Stimulated activated CD8-positive, alpha-beta memory T cell treated with anti-CD3 and anti-CD28 coated beads, Interleukin-7, amount 100 ng/mL, for 24 hours (primary cell): ENCODE measurements around the gene ODF2.
"Not testable (repeated sequence)": the region's sequence is repeated elsewhere in the genome, so short reads cannot be mapped to it uniquely, and the experiment has no call there.

Experiments
- DNase-seq: peaks from one replicate; pipeline ENCODE4 v3.0.0-alpha.2; 2020; ENCODE audit warnings: low read depth

The ODF2 gene

DNA sequence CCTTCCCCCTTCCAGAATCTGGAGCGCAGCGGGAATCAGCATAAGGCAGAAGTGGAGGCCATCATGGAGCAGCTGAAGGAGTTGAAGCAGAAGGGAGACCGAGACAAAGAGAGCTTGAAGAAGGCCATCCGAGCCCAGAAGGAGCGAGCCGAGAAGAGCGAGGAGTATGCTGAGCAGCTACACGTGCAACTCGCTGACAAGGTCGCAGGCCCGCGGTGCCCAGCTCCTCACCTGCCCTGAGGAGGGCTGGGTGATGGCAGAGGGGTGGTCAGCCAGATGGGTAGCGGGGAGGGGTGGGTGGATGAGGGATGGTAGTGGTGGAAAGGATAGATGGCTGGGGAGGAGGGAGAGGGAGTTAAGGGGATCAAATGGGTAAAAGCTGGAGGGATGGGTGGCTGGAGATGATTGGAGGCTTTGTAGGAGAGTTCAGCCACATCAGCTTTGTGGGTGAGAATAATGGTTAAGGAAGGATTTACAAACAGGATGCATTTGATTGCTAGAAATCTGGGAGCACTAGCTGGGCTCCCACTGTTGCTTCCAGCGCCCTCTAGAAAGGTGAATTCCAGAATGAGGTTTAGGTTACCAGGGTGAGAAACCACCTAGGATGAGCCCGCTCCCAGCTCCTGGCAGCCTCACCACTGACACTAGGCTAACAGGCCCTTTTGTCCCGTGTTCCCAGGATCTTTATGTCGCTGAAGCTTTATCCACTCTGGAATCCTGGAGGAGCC lies 29.0 kb downstream of the ODF2 start:
- no peak for DNase-seq

DNA sequence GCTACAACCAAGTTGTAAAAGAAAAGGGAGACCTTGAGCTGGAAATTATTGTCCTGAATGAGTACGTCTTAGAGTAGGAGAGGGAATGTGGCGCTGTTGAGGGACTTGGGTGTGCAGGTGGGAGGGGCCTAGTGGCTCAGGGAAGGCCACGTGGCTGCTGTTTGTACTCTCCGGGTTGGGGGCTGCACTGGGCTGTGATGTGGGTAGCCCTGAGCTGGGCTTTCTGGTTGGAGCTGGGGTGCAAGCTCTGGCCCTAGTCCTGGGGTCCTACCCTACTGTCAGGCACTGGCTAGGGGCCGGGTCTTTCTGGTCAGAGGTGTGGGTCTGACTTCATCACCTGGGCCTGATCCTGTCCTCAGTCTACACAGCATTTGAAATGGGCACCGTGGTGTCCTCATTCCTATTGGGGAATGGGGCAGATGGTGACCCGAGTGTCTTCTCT lies 29.6 kb downstream of the ODF2 start:
- no peak for DNase-seq

DNA sequence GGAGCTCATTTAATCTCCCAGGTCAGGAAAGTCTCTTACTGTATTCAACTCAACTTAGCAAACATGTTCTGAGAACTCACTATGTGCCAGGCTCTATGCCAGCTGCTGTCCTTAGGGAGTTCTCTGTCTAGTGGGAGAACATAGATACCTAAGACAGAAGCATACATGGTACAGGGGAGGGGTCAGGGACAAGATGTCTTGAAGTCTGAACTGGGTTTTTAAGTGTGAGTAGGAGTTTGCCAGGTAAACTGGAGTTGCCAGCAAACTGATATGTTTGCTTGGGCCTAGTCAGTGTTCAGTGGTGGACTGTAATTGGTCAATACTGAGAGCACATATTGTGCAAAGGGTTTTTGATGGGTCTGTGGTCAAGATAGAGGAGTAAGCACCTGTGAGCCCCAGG lies 30.4 kb downstream of the ODF2 start:
- no peak for DNase-seq

DNA sequence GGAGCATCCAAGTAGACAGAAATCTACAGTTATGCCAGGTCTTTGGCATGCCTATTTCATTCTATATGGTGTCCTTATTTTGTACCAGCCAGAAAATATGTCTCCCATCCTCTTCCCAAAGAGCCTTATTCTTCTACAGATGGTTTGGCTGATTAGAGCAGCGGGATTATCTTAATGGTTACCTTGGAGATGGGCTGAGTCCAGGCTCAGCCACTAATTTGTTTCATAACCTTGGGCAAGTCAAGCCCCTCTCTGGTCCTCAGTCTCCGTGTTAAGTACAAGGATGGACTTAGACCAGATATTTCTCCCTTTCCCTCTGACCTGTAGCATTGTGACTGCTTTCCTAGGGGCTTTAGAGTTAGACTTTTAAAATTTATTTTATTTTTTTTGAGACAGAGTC lies 37.6 kb downstream of the ODF2 start:
- DNase-seq: no peak

DNA sequence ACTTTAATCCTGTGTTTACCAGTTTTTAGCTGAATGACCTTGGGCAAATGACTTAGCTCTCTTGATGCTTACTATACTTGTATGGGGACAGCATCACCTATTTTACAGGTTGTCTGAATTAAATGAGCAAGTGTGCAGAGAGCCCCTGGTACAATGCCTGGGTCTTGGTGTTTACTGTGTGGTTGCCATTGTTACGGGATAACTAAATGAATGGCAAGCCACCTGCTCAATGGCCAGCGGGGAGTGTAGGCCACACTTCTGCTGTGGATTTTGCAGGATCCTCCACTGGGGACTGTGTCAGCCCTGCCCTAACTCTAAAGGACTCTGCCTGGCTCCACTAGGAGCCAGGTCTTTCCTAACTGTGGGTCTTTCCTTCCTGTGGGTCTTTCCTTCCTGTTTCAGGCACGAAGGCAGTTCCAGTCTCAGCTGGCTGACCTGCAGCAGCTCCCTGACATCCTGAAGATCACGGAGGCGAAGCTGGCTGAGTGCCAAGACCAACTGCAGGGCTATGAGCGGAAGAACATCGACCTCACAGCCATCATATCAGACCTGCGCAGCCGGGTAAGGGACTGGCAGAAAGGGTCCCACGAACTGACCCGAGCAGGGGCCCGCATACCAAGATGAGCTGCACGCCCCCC lies 38.4 kb downstream of the ODF2 start:
- no peak for DNase-seq

DNA sequence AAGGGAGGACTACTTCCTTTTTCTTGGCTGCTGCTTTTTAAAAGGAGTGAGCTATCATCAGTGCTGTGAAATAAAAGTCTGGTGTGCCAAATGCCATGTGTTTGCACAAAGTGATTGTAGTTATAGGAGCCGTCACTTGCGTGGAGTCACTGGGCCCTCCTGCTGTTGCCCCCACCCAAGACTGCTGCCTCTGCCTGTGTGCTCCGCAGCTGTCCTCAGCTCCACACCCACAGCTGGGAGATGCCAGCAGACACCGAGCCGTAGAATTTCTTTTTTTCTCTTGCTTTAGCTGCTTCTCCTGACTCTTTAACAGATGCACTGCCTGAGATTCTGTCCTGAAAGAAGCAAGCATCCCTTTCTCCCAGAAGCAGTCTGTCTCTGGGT lies 38.9 kb downstream of the ODF2 start:
- DNase-seq: no peak

DNA sequence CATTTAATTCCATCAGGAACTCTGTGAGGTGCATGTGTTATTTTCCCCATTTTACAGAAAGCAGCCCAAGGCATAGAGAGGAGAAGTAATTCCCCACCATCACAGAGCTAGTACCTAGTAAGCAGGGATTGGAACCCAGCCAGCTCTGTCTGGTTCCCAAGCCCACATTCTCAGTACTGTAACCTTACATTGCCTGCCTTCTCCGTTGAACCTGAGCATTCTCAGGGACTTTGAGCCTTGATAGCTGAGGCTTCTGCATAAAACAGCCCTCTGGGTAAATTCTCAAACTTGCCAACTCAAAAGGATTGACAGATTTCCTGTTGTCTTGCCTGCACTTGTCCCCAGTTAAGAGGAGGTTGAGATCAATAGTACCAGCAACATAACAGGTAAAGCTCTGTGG lies 39.5 kb downstream of the ODF2 start:
- DNase-seq: no peak

DNA sequence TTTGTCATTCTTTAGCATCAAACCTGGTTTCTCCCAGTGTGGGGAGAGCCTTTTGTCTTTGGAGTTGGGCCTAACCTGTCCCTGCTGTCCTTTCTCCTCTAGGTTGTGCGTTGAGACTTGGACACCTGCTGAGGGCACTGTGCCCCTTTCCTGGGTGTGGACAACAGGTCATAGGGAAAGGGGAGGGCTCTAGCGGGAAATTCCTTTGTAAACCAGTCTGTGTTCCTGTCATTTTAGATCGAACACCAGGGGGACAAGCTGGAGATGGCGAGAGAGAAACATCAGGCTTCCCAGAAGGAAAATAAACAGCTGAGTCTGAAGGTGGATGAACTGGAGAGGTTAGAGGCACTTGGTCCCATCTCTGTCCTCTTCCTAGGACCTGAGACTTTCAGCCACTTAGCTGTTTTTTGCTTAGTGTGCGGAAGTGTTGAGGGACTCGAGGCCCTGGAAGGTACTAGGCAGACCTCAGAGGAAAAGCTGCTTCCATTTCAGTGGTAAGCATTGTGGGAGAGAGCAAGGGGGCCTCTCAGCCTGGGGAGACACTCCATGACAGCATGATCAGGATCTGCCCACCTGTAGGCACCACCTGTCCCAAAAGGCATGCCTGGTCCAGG lies 40.1 kb downstream of the ODF2 start:
- no peak for DNase-seq

DNA sequence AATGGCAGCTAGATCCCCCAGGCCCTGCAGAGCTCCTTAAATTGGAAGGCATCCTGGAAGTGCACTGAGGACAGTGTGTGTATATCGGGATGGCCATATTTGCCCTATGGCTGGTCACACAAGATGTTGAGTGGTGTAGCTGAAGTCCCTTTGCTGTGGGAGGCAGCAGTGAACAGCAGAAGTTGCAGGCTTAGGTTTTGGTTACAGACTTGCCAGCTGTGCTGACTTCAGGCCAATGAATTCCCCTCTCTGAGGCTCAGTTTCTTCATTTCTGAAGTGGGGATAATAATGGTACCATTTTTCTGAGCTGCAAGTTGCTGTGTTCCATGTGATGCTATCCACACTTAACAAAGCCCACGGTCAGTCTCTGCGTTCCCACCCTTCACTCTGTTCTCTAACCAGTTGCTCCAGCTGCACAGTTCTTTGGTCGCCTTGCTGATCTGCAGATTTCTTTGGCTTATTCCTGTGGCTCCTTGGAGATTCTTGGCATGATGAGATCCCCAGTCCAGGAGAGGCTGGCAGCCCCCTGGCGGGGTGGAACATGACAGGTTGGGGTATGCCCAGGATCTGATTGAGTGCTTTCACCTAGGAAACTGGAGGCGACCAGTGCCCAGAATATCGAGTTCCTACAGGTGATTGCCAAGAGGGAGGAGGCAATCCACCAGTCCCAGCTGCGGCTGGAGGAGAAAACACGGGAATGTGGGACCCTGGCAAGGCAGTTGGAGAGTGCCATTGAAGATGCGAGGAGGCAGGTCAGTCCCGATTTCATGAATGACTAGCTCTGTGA lies 42.2 kb downstream of the ODF2 start:
- DNase-seq: no peak

DNA sequence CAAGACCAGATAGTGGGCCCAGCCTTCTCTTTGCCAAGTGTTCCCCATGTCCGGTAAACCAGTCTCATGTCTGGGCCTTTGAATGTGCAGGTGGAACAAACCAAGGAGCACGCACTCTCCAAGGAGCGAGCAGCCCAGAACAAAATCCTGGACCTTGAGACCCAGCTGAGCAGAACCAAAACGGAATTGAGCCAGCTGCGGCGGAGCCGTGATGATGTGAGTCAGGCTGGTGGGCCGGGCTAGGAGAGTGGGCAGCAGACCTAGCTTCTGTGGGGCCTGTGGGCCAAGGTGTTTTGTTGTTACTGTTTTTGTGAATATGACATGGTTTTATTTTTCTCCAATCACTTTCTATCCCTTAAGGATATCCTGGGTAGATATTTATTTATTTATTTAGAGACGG lies 43.1 kb downstream of the ODF2 start:
- no peak for DNase-seq

DNA sequence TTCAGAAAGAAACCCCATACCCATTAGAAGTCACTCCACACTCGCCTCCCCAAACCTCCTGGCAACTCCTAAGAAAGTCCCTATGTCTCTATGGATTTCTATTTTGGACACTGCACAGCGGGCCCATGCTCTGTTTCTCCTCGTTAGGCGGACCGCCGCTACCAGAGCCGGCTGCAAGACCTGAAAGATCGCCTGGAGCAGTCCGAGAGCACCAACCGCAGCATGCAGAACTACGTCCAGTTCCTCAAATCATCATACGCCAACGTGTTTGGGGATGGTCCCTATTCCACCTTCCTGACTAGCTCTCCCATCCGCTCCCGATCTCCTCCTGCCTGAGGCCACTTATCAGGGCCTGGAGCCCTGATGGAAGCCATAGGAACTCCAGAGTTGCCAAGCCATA lies 44.1 kb downstream of the ODF2 start:
- no peak for DNase-seq

DNA sequence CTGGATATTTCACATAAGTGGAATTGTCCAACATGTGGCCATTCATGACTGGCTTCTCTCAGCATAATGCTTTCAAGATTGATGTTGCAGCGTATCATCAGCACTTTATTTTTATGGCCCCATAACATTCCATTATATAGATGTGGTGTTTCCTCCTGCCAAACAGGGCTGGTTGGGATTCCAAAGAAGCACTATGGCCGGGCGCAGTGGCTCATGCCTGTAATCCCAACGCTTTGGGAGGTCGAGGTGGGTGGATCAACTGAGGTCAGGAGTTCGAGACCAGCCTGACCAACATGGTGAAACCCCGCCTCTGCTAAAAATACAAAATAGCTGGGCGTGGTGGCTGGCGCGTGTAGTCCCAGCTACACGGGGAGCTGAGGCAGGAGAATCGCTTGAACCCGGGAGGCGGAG lies 47.6 kb downstream of the ODF2 start:
- DNase-seq: not testable (repeated sequence)

DNA sequence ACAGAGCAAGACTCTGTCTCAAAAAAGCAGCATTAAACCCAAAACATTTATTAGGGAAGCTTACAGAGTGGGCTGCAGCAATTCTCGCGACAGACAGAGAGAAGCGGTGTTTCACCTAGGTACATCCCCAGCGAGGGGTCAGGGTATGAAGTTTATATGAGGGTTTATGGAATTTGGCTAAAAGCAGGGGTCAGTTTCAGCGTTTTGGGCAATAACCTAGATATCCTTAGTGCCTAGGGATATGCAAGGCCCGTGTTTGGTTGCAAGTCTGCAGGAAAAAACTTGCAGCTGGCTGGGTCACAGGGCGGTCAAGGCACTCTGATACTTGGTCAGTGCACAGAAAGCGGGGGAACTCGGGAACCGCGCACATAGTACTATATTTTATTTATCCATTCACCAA lies 48.1 kb downstream of the ODF2 start:
- no peak for DNase-seq

DNA sequence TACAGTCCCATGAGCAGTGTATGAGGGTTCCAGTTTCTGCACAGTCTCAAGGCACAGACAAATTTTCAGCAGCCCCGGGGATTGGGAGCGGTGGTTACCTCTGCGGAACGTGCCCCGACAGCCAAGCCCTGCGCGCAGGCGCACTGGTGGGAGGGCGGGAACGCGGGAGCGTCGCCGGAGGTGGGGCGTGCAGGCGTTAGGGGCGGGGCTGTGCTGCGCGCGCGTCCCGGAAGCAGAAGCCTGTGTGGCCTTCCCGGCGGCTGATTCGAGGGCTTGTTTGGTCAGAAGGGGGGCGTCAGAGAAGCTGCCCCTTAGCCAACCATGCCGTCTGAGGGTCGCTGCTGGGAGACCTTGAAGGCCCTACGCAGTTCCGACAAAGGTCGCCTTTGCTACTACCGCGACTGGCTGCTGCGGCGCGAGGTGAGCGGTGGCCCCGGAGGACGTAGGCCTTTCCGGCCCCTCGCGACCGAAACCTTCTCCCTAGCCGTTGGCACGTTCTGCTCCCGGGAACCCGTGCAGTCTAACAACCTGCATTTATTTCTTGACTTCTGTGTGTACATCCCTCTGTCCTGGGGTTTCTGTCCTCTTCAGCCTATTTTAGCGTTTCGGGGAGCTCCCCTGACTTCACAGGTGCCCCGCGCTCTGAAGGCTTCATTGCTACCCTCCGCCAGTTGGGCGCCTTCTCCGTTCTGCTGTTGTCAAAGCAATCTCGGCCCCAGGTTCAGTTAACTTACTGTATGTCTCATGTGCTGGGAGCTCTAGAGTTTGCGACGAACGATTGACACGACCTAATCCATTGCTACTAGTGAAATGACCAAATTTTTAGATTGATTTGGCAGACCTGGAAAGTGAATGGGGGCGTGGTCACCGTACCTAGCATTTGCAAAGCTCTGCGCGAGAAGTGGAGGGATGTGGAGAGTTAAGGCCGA lies 48.9 kb downstream of the ODF2 start, which contains the start of gene GLE1:
TSS of gene GLE1 (plus strand) at position 235 of the 929 bp plus-strand sequence. CDS start at position 322, 87 bp downstream.
- DNase-seq: peak; percentile 95

DNA sequence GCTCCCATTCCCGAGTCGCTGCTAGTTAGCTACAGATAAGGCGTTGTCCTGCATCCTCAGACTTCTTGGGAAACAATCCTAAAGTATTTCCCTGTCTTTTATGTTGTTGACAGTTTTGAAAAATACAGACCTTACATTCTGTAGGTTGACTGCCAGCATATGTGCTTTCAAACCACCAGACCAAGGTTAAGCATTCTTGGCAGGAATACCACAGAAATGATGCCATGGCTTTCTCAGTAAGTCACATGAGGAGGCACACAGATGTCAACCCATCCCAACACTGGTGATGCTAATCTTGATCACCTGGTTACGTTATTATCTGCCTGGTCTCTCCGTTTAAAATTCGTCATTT lies 49.6 kb downstream of the ODF2 start:
- DNase-seq: no peak

DNA sequence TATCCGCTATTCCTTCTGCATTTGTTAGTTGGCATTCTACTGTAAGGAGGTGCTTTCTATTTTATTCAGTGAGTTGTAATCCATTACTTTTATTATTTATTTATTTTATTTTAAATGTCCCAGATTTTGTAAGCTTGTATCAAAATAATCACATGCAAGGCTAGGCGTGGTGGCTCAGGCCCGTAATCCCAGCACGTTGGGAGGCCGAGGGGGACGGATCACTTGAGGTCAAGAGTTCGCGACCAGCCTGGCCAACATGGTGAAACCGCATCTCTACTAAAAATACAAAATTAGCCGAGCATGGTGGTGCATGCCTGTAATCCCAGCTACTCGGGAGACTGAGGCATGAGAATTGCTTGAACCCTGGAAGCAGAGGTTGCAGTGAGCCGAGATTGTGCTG lies 50.1 kb downstream of the ODF2 start:
- not testable (repeated sequence) for DNase-seq

DNA sequence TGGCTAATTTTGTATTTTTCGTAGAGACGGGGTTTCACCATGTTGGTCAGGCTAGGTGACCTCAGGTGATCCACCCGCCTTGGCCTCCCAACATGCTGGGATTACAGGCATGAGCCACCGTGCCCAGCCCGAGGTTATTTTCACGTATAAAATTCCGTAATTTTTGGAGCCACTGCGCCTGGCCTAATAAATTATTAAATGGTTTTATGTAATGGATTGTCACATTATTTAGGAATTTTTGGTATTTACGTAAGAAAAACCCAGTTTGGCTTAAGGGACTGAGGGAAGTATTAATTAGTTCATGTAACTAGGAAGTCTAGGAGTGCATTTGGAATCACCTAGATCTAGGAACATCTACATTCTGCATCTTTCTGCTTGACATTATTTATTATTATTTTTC lies 57.0 kb downstream of the ODF2 start:
- DNase-seq: no peak

DNA sequence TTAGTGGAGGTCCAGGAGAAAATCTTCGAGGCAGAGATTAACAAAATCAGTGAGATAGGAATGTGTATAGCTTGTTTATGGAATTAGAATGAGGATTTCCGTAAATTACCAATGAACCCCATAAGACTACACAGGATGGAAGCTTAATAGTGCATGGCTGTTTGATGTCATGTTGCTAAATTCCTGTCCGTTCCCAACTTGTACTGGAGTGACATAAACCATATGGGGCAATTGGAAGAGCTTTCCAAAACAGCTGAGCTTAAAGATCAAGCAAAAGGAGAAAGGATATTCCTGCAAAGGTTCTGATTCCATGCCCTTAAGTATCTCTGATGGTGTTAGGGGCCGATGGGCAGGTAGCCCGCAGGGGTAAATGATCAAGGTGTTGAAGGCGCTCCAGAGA lies 66.2 kb downstream of the ODF2 start:
- DNase-seq: no peak

DNA sequence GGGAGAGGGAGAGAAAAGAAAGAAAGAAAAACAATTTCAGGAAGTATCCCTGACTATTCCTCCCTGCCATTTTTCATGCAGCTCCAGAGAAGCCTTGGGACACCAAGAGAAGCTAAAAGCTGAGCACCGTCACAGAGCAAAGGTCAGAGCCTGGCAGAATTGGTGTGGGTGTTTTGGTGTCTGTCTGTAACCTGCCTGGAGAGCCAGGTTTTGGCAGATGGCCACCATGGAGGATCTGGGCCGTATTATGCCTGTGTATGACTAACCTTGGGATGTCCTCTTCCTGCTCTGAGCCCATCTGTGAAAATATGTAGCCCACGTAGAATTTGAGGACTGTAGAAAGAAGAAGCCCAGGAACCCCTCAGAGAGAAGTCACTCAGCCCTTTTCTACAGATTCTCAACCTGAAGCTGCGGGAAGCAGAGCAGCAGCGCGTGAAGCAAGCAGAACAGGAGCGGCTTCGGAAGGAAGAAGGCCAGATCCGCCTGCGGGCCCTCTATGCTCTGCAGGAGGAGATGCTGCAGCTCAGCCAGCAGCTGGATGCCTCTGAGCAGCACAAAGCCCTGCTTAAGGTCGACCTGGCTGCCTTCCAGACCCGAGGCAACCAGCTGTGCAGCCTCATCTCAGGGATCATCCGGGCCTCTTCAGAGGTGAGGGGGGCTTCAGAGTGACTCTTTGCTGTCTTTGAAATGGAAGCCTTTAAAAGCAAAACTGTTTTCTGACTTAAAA lies 67.6 kb downstream of the ODF2 start:
- no peak for DNase-seq

DNA sequence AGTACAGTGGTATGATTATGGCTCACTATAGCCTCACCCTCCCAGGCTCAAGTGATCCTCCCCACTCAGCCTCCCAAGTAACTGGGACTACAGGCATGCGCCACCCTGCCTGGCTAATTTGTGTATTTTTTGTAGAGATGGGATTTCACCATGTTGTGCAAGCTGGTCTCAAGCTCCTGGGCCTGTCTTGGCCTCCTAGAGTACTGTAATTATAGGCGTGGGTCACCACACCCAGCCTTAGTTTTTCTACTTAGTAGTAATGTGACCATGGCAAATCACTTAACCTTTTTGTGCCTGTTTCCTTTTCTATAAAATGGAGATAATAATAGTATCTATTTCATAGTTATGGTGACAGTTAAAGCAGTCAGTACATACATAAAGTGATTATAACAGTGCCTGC lies 70.9 kb downstream of the ODF2 start:
- DNase-seq: no peak
